Colonic mucosa (tissue), 4 donors: Measurements from ENCODE around the gene PLA2G4E. TPM values are rescaled to one million over a fixed set of nuclear protein-coding genes. Genes with fewer than 3 reads are reported as not detected.

Experiments
- DNase-seq: peaks from one replicate; pipeline ENCODE4 v3.0.0-alpha.2; 2020
- H3K27ac ChIP-seq: fragments of 200-600 bp; one replicate; pipeline ENCODE4 v1.8.0; 2021
- H3K27me3 ChIP-seq: fragments of 200-600 bp; one replicate; pipeline ENCODE4 v1.8.0; 2021
- H3K36me3 ChIP-seq: fragments of 200-600 bp; one replicate; pipeline ENCODE4 v1.8.0; 2021
- H3K4me1 ChIP-seq: fragments of 200-600 bp; one replicate; pipeline ENCODE4 v1.8.0; 2021; ENCODE audit warnings: mild to moderate bottlenecking
- H3K4me3 ChIP-seq: fragments of 200-600 bp; one replicate; pipeline ENCODE4 v1.8.0; 2021
- H3K9ac ChIP-seq, 2 donors: one replicate each; pipeline ENCODE4 v1.7.0; 2013; ENCODE audit warnings: control low read depth in 2 of 2, low read depth in 2 of 2, low read length in 2 of 2
- H3K9me3 ChIP-seq: fragments of 200-600 bp; one replicate; pipeline ENCODE4 v1.8.0; 2021
- intact Hi-C: fragments of 100-400 bp; cut with DNase I; formaldehyde crosslinking; loops from one replicate; pipeline ENCODE4 v1.14.1; 2022
- total RNA-seq, 2 donors: library from RNA; stranded (reverse); fragmentation: NEBNext Ultra II Directional in 1 of 2; extraction: Animal tissue kit (Norgen Biotek cat#: 25700) in 1 of 2; gene quantifications; one replicate each; pipeline ENCODE4 v1.2.1, GENCODE V29; 2021
- TF ChIP-seq, protein P1 (sequence below): fragments of 200-600 bp; IDR thresholded peaks from one replicate; pipeline ENCODE4 v1.8.0; 2022; ENCODE audit warnings: antibody characterized with exemption, mild to moderate bottlenecking
- donor health status: healthy.
- donor health status: DM: no; HTN: no; CAD: no.
- donor health status: DM: no; HTN: no; CAD: no.

The PLA2G4E gene, protein sequence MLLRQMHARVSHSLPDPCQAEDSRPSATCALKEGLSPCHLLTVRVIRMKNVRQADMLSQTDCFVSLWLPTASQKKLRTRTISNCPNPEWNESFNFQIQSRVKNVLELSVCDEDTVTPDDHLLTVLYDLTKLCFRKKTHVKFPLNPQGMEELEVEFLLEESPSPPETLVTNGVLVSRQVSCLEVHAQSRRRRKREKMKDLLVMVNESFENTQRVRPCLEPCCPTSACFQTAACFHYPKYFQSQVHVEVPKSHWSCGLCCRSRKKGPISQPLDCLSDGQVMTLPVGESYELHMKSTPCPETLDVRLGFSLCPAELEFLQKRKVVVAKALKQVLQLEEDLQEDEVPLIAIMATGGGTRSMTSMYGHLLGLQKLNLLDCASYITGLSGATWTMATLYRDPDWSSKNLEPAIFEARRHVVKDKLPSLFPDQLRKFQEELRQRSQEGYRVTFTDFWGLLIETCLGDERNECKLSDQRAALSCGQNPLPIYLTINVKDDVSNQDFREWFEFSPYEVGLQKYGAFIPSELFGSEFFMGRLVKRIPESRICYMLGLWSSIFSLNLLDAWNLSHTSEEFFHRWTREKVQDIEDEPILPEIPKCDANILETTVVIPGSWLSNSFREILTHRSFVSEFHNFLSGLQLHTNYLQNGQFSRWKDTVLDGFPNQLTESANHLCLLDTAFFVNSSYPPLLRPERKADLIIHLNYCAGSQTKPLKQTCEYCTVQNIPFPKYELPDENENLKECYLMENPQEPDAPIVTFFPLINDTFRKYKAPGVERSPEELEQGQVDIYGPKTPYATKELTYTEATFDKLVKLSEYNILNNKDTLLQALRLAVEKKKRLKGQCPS
- under 1 TPM in 1 of 2 donors, not detected in 1; 0.67 TPM for total RNA-seq

DNA sequence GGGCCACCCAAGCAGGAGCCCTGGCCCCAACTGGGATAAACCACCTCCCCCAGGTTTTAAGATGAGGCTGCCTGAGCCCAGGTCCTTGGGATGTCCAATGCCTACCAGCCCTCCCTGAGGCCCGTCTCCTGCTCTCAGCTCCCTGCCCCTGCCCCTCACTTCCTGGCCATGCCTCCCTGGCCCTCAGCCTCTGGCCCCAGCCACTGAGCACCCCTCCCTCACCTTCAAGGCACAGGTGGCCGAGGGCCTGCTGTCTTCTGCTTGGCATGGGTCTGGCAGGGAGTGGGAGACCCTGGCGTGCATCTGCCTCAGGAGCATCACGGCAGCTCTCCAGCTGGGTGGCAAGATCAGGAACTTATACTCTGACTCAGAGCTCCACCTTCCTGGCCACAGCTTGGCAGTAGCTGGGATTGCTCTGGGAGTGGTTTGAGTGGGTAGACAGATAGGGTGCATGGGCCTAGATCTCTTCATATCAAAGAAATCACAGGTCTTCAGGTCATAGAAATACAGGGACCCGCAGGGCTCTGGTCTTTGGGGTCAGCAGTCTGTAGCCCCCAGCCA is at the start of gene PLA2G4E:
TSS of gene PLA2G4E (minus strand) at position 330 of the 561 bp plus-strand sequence. CDS start at position 318, 12 bp downstream.
- H3K36me3 ChIP-seq: no peaks in the 10 kb centered on the region
- no peak within 1 kb of the TSS for H3K4me3 ChIP-seq
- H3K9me3 ChIP-seq: no peaks in the 10 kb centered on the region
- H3K9ac ChIP-seq: no peak within 1 kb of the TSS
- H3K27ac ChIP-seq: no peak within 1 kb of the TSS
- intact Hi-C loops: no loop called here
- TF ChIP-seq, protein P1, sequence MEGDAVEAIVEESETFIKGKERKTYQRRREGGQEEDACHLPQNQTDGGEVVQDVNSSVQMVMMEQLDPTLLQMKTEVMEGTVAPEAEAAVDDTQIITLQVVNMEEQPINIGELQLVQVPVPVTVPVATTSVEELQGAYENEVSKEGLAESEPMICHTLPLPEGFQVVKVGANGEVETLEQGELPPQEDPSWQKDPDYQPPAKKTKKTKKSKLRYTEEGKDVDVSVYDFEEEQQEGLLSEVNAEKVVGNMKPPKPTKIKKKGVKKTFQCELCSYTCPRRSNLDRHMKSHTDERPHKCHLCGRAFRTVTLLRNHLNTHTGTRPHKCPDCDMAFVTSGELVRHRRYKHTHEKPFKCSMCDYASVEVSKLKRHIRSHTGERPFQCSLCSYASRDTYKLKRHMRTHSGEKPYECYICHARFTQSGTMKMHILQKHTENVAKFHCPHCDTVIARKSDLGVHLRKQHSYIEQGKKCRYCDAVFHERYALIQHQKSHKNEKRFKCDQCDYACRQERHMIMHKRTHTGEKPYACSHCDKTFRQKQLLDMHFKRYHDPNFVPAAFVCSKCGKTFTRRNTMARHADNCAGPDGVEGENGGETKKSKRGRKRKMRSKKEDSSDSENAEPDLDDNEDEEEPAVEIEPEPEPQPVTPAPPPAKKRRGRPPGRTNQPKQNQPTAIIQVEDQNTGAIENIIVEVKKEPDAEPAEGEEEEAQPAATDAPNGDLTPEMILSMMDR: no peak
- no peaks in the 10 kb centered on the region for H3K4me1 ChIP-seq
- no peak for DNase-seq
- H3K27me3 ChIP-seq: no peaks in the 10 kb centered on the region

DNA sequence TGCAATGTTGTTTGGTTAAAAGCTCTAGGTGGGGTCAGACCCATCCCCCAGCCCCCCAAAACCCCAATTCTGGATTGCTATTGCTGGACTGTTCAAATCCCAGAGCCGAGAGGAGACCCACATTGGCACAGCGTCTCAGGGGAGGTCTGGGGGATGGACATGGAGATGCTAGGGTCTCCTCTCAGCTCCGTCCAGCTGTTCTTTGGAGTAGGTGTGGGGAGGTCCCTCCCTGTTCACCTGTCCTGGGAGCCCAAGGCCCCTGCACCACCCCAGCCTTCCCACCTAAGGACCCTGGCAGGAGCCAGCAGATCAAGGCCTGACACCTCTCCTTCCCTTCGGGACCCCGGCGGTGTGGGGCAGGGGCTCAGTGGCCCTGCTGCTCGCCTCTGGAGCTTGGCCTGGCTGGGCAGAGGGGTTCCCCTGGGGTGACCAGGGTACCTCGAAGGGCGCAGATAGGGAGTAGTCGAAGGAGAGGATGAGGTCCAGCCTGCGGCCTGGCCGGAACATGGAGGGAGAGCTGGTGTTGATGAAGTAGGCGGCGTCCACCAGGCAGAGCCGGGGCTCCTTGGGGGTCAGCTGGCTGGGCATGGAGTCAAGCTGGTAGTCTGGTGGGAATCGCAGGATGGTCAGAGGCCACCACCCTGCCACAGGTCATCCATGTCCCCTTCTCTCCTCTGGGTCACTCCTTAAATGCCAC is 49.6 kb upstream of the PLA2G4E start:
- Histone ChIP-seq H3K36me3 (no peaks in the 10 kb centered on the region), H3K27ac (no peak overlapping the region), H3K9ac (no peak overlapping the region), H3K4me3 (no peak overlapping the region), H3K4me1 (no peaks in the 10 kb centered on the region), H3K27me3 (no peaks in the 10 kb centered on the region), H3K9me3 (no peaks in the 10 kb centered on the region)
- intact Hi-C loops: no loop called here
- no peak for DNase-seq
- TF ChIP-seq, protein P1: no peak

DNA sequence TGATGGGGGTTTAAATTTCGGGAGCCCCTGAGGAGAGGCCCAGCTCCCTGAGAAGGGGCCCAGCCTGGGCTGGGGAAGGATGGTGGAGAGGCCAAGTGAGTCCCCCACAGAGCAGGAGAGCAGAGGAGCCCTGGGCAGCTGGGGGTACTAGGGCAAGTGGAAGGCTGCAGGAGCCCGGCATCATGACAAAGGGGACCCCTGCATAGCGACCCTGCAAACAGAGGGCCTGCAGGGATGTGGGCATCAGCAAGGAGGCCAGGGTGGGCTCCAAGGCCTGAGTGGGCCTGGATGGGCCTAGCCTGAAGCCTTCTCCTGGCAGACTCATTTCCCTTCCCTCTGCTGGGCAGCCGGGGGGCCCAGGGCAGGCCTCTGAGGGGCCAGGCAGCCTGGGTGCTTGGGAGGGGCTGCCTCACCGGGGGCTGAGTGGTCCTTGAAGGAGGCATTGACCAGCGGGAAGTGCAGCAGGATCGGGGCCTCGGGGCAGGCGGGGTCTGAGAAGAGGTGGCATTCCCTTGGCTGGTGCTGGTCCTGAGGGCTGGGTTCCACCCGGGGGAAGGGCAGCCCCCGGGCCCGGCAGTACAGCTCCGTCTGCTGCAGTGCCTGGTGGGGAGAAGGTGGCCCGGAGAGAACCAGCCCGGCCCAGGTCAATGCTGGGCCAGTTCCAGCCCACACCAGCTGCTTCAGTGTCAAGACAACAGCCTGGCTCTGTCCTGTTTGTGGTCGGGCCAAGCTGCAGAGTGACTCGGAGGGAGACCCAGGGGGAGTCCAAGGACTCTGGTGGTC is 48.8 kb upstream of the PLA2G4E start:
- H3K27me3 ChIP-seq: no peaks in the 10 kb centered on the region
- H3K36me3 ChIP-seq: no peaks in the 10 kb centered on the region
- no peaks in the 10 kb centered on the region for H3K9me3 ChIP-seq
- no peak overlapping the region for H3K9ac ChIP-seq
- TF ChIP-seq, protein P1: no peak
- DNase-seq: no peak
- H3K4me1 ChIP-seq: no peaks in the 10 kb centered on the region
- H3K27ac ChIP-seq: no peak overlapping the region
- no peak overlapping the region for H3K4me3 ChIP-seq
- intact Hi-C loops: loop anchor here (5.0 kb wide), 1 partner anchor 63 kb away; no protein-coding TSS in a partner anchor

DNA sequence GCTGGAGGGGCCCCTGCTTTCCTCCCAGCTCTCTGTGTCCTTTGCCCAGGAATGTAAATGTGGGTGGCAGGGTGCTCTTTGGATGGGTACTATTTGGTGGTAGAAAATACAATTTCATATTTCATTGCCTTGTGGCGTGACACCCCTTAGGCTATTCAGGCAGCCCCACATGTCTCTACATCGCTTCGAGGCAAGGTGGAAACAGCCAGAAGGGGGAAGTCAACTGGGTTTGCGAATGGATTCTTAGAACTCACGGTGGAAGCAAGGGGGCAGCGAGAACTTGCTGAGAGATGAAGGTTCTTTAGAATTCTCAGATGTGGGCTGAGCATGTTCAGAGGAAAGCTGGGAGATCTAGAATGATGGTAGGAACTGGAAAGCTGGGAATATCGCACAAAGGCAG is 48.2 kb upstream of the PLA2G4E start:
- Histone ChIP-seq H3K36me3 (no peaks in the 10 kb centered on the region), H3K4me3 (no peak overlapping the region), H3K27me3 (no peaks in the 10 kb centered on the region), H3K4me1 (no peaks in the 10 kb centered on the region), H3K27ac (no peak overlapping the region), H3K9ac (no peak overlapping the region), H3K9me3 (no peaks in the 10 kb centered on the region)
- TF ChIP-seq, protein P1: no peak
- DNase-seq: no peak
- intact Hi-C loops: loop anchor here (5.0 kb wide), 1 partner anchor 63 kb away; no protein-coding TSS in a partner anchor
